Measurements from ENCODE around the gene LIM2. TPM values are rescaled to one million over a fixed set of nuclear protein-coding genes. Genes with fewer than 3 reads are reported as not detected.

Gene LIM2
- total RNA-seq, 1 experiment from 2014 or later, result not detected

DNA sequence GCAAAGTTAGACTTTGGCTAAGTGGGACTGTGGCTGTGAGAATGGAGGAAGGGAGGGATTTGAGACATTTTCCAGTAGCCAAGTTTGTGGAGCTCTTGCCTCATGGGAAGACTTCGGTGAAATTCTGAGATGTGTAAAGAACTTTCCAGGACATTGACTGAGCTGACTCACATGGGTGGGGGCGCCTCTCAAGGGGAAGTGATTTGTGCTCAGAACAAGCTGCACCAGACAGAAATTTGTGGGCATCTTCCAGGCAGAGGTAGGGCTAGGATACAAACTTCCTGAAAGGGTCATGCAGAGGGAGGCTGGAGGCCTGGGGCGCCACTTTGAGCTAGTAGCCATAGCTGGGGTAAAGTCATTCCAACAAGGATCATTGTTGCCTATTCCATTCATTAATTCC, 39.4 kb upstream of the LIM2 start (continued):
- TF ChIP-seq, protein P1, sequence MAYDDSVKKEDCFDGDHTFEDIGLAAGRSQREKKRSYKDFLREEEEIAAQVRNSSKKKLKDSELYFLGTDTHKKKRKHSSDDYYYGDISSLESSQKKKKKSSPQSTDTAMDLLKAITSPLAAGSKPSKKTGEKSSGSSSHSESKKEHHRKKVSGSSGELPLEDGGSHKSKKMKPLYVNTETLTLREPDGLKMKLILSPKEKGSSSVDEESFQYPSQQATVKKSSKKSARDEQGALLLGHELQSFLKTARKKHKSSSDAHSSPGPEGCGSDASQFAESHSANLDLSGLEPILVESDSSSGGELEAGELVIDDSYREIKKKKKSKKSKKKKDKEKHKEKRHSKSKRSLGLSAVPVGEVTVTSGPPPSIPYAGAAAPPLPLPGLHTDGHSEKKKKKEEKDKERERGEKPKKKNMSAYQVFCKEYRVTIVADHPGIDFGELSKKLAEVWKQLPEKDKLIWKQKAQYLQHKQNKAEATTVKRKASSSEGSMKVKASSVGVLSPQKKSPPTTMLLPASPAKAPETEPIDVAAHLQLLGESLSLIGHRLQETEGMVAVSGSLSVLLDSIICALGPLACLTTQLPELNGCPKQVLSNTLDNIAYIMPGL (CRISPR knock-in tag; IDR thresholded peaks at IDR 0.05), result no peak

DNA sequence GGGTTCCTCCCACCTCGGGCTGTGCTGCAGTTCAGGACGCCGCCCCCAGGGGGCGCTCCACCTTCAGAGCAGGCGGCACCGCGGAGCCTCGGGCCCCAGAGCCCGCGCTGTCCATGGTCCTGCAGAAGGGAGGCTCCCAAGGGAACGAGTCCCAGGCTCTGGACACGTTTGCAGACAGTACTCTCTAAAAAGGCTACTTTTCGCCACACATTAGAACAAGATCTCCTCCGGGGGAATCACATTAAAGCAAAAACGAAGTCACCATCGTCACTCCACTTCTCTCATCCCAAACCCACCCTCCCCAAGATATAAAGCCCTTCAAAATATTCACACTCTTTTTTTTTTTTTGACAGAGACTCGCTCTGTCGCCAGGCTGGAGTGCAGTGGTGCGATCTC, 34.3 kb upstream of the LIM2 start:
- ChIA-PET POLR2A (interaction anchor here (0.7 to 1.4 kb wide), 3 partner anchors 54 to 80 kb away, joined by 4 to 5 read pairs (median 5); partner anchors contain the start of gene ETFB), CTCF (interaction anchor here (0.6 to 3.1 kb wide), 71 partner anchors 10 to 335 kb away, joined by 3 to 51 read pairs (median 5); partner anchors contain the start of genes C19orf84, CLDND2, ETFB and IGLON5)
- peak; percentile 97 for DNase-seq (ENCODE audit: low spot score)
- peak overlapping the region; percentile 59 for H3K4me3 Mint-ChIP-seq
- peaks cover 10% of the 10 kb centered on the region; the same call in 1 of the 2 replicates for H3K9me3 Mint-ChIP-seq
- no peaks in the 10 kb centered on the region for H3K36me3 Mint-ChIP-seq
- H3K27me3 Mint-ChIP-seq (ENCODE audit: low read depth), result peaks cover 55% of the 10 kb centered on the region
- no peak overlapping the region for H3K27ac Mint-ChIP-seq
- H3K4me1 Mint-ChIP-seq, result peaks cover 5% of the 10 kb centered on the region; the same call in 1 of the 2 replicates
- ATAC-seq, result peak; percentile 86
- TF ChIP-seq FOXP4 (CRISPR knock-in tag; IDR thresholded peaks at IDR 0.05), result peak; percentile 99
- 0 out of 2 replicates have a peak, but pooled peaks have one; percentile 54 for TF ChIP-seq E2F4 (CRISPR knock-in tag; IDR thresholded peaks at IDR 0.05; ENCODE audit: borderline replicate concordance, low read depth)
- TF ChIP-seq SOX15 (CRISPR knock-in tag; IDR thresholded peaks at IDR 0.05), result no peak
- TF ChIP-seq PREB (CRISPR knock-in tag; IDR thresholded peaks at IDR 0.05; ENCODE audit: borderline replicate concordance), result peak; percentile 76; the same call in 1 of the 2 replicates
- TF ChIP-seq ZNF121 (CRISPR knock-in tag; IDR thresholded peaks at IDR 0.05), result 0 out of 2 replicates have a peak, but pooled peaks have one; percentile 13
- peak; percentile 93 for TF ChIP-seq SMAD4 (CRISPR knock-in tag; IDR thresholded peaks at IDR 0.05)
- no peak for TF ChIP-seq ZNF512 (CRISPR knock-in tag; IDR thresholded peaks at IDR 0.05; ENCODE audit: borderline replicate concordance)
- TF ChIP-seq ERG (CRISPR knock-in tag; IDR thresholded peaks at IDR 0.05), result no peak
- no peak for TF ChIP-seq JAZF1 (CRISPR knock-in tag; IDR thresholded peaks at IDR 0.05)
- no peak for TF ChIP-seq OVOL2 (CRISPR knock-in tag; IDR thresholded peaks at IDR 0.05; ENCODE audit: borderline replicate concordance)
- peak; percentile 89; the same call in 1 of the 2 replicates for TF ChIP-seq RELA (CRISPR knock-in tag; IDR thresholded peaks at IDR 0.05; ENCODE audit: borderline replicate concordance)
- peak; percentile 56; the same call in 1 of the 2 replicates for TF ChIP-seq NR2C2 (CRISPR knock-in tag; IDR thresholded peaks at IDR 0.05)
- TF ChIP-seq TEAD1 (CRISPR knock-in tag; IDR thresholded peaks at IDR 0.05), result peak; percentile 94
- peak; percentile 59; the same call in 1 of the 2 replicates for TF ChIP-seq CREM (CRISPR knock-in tag; IDR thresholded peaks at IDR 0.05)
- TF ChIP-seq TP53 (CRISPR knock-in tag; IDR thresholded peaks at IDR 0.05), result peak; percentile 94
- no peak for TF ChIP-seq NFATC4 (CRISPR knock-in tag; IDR thresholded peaks at IDR 0.05)
- TF ChIP-seq RORB (CRISPR knock-in tag; IDR thresholded peaks at IDR 0.05), result no peak
- TF ChIP-seq, protein P2, sequence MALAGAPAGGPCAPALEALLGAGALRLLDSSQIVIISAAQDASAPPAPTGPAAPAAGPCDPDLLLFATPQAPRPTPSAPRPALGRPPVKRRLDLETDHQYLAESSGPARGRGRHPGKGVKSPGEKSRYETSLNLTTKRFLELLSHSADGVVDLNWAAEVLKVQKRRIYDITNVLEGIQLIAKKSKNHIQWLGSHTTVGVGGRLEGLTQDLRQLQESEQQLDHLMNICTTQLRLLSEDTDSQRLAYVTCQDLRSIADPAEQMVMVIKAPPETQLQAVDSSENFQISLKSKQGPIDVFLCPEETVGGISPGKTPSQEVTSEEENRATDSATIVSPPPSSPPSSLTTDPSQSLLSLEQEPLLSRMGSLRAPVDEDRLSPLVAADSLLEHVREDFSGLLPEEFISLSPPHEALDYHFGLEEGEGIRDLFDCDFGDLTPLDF (CRISPR knock-in tag; IDR thresholded peaks at IDR 0.05), result peak; percentile 87
- TF ChIP-seq TEAD4 (CRISPR knock-in tag; IDR thresholded peaks at IDR 0.05), result peak; percentile 89; the same call in 1 of the 2 replicates
- TF ChIP-seq GRHL2 (CRISPR knock-in tag; IDR thresholded peaks at IDR 0.05; ENCODE audit: insufficient replicate concordance, severe bottlenecking), result no peak
- 0 out of 2 replicates have a peak, but pooled peaks have one; percentile 32 for TF ChIP-seq ZNF263 (CRISPR knock-in tag; IDR thresholded peaks at IDR 0.05; ENCODE audit: low read depth)
- TF ChIP-seq ELF4 (CRISPR knock-in tag; IDR thresholded peaks at IDR 0.05; ENCODE audit: low read depth), result peak; percentile 85; the same call in 1 of the 2 replicates
- TF ChIP-seq FOXP1 (CRISPR knock-in tag; IDR thresholded peaks at IDR 0.05; ENCODE audit: borderline replicate concordance), result peak; percentile 95
- TF ChIP-seq GTF2I (CRISPR knock-in tag; conservative IDR thresholded peaks at IDR 0.05), result no peak
- peak; percentile 92; the same call in 1 of the 2 replicates for TF ChIP-seq ZNF219 (CRISPR knock-in tag; IDR thresholded peaks at IDR 0.05; ENCODE audit: borderline replicate concordance)

Measured in WTC11 (cell line).